Activated CD8-positive, alpha-beta memory T cell treated with anti-CD3 and anti-CD28 coated beads, Interleukin-2, amount 50 U/mL, for 1 hour (primary cell): Measurements from ENCODE around the gene KLHL2.
"Not testable (repeated sequence)": the region's sequence is repeated elsewhere in the genome, so short reads cannot be mapped to it uniquely, and the experiment has no call there.

ENCODE experiments used
- DNase-seq: peaks from one replicate; pipeline ENCODE4 v3.0.0-alpha.2; 2020; ENCODE audit errors: extremely low read depth

Gene KLHL2

DNA sequence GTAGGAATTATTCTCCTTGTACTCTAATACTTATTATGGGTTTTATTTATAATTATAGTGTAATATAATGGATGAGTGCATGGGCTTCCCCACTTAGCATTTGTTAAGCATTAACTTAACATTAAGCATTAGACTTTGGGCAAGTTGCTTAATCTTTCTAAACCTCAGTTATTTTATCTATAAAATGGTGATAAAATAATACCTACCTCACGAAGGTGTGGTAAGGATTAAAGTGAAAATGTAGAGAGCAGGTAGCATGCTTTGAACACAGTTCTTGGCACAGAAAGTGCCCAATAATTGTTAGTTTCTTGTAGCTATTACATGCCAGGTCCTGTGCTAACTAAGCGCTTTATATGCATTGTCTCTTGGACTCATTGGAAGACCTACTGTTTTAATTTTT is 122.7 kb downstream of the KLHL2 start:
- DNase-seq: no peak

GRCh38 chr4:165330666-165331065 is 123.3 kb downstream of the KLHL2 start:
- no peak for DNase-seq

- no peak for DNase-seq
These were observed 124.0 kb downstream of the KLHL2 start for GRCh38 chr4:165331359-165331758.

DNA sequence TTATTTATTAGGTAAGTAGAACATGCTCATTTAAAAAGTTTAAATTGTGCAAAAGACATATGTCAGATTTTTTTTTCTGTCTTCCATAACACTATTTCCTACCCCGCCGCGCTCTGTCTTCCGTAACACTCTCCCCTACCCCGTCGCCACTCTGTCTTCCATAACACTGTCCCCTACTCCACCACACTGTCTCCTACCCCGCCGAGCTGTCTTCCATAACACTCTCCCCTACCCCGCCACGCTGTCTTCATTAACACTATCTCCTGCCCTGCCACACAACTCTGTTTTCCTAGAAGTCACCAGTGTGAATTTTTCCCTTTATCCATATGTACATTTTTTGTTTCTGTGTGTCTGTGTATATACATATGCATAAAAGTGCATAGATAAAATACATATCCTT is 124.5 kb downstream of the KLHL2 start:
- no peak for DNase-seq

GRCh38 chr4:165332502-165332901 is 125.1 kb downstream of the KLHL2 start:
- DNase-seq: no peak

DNA sequence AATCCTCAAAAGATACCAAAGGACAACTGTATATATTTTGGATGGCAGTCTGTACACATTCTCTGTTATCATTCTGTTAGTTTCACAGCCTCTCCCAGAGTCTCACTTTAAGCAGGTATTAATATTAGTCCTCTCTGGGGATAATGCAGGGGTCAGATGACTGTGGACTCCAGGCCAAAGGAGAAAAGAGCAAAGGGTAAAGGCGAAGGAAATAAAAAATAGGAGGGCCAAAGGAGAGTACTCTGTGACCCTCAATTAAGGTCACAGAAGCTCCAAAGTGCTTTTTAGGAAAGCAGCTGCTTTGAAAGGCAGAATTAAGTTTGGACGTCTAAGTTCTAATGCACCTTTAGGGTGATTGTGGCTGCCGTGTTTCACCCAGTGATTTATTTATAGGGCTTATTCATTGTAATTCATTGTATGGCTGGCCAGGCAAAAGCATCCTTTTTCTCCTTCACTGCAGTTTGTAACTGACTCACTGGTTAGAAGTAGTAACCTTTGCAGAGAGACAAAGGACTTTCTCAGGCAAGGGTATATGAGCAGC is 127.9 kb downstream of the KLHL2 start:
- DNase-seq: no peak

GRCh38 chr4:165336743-165337142 is 129.4 kb downstream of the KLHL2 start:
- no peak for DNase-seq

DNA sequence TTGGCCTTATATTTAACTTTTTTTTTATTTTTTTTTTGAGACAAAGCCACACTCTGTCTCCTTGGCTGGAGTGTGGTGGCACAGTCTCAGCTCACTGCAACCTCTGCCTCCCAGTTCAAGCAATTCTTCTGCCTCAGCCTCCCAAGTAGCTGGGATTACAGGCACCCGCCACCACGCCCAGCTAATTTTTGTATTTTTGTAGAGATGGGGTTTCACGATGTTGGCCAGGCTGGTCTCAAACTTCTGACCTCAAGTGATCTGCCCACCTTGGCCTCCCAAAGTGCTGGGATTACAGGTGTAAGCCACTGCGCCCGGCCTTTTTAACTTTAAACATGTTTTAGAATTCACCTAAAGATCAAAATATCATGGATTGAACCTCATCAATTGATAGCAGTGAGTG is 135.0 kb downstream of the KLHL2 start:
- DNase-seq: not testable (repeated sequence)

DNA sequence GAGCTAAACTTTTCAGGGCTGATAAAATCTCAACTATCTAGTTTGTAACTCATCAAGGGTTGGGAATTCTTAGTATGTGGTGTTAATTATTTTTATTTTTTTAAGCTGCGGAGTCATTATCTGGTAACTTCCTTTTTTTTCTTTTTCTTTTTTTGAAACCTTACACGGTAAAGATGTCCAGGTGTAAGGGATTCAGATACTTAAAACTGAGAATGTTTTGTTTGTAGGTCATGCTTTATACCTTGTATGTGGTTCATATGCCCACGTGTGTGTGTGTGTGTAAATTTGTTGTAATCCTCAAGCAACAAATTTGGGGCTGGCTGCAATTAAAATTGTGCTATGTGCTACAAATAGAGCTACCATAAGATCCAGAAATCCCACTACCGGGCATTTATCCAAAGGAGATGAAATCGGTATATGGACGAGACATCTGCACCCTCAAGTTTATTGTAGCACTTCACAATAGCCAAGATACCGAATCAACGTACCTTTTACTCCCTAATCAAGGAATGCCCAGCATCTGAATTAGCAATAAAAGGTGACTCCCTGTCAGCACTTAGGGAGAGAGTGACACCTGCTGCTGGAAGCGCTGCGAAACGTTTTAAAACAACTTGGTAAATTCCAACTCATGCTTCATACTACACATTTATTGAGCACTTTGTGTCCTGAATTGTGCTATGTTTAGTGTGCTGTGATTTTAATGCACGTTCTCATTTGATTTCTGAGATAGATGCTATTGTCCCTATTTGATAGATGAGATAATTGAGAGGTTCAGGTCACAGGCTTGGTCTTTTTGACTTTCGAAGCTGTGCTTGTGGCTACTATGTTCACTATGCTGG is 136.2 kb downstream of the KLHL2 start:
- DNase-seq: no peak

DNA sequence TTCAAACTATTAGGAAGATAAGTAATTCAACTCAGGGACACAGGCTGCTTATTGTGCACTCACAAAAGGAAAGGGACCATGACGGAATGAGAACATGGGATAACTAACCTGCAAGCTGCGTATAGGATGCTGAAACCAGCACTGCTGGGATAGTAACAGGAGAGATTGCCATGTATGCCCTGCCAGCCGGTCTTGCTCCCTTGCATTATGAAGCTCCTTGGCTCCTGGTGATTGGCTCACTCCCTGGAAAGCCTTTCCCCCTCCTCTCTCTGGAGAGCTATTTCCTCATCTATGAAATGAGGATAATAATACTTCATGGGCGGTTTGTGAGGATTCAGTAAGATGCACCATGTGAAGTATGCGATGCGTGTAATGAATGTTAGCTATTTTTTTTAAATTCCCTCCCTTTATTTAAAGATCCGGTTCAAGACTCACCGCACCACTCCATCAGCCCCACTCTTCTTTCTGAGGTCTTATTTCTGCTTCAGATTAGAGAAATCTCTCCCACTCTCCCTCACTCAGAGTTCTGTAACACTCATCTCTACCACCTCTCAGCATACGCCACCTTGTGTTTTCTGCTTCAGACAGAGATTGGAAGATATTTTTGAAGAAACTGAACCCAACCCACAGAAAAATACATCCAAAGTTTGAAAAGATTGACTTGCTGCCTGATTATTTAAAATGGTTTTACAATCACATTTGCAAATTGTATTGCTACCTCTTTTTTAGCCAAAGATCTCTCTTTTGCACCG is 138.5 kb downstream of the KLHL2 start:
- DNase-seq: no peak

GRCh38 chr4:165347647-165348569 is 140.5 kb downstream of the KLHL2 start:
- no peak for DNase-seq

DNA sequence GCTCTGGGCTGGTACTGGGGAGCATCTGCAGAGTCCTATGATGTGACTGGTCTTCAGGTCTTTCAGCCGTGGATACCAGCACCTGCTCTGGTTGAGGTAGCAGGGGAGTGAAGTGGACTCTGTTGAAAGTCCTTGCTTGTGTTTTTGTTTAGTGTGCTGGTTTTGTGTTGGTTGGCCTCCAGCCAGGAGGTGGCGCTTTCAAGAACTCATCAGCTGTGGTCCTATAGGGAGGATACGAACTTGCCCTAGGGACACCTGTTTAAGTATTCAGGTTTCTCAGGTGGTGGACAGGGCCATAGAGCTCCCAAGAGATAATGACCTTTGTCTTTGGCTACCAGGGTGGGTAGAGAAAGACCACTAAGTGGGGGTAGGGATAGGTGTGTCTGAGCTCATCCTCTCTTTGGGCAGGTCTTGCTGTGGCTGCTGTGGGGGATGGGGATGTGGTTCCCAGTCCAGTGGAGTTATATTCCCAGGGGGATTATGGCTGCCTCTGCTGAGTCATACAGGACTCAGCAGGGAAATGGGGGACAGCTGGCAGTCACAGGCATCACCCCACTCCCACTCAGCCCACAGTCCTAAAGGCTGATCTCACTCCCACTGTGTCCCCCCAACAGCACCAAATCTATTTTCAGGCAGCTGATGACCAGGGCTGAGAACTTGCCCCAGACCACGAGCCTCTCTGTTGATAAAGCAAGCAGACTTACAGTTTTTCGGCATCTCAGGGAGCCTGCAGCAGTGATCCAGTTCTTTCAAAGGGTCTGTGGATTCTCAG is 144.2 kb downstream of the KLHL2 start:
- no peak for DNase-seq

- no peak for DNase-seq
These were observed 148.5 kb downstream of the KLHL2 start for GRCh38 chr4:165355900-165356300.

DNA sequence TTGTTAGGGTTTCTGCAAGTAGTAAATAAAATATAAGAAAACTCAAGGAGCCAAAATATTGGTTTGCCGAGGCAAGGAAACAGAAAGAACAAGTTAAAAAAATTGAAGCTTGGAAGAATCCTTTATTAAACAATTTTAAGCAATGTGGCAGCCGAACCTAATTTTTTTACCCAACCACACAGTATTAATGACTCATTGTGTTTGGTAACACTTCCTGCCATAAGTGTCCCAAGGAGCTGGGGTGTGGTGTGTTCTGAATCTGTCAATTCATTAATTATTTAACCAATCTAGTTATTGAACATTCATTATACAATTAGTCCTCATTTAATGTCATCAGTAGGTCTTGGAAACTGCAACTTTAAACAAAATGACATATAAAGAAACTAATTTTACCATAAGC is 152.1 kb downstream of the KLHL2 start:
- no peak for DNase-seq

- no peak for DNase-seq
These were observed 152.8 kb downstream of the KLHL2 start for GRCh38 chr4:165360041-165360695.

- no peak for DNase-seq
These were observed 153.8 kb downstream of the KLHL2 start for GRCh38 chr4:165360985-165361670.

- DNase-seq: no peak
These were observed 154.4 kb downstream of the KLHL2 start for GRCh38 chr4:165361810-165362209.

DNA sequence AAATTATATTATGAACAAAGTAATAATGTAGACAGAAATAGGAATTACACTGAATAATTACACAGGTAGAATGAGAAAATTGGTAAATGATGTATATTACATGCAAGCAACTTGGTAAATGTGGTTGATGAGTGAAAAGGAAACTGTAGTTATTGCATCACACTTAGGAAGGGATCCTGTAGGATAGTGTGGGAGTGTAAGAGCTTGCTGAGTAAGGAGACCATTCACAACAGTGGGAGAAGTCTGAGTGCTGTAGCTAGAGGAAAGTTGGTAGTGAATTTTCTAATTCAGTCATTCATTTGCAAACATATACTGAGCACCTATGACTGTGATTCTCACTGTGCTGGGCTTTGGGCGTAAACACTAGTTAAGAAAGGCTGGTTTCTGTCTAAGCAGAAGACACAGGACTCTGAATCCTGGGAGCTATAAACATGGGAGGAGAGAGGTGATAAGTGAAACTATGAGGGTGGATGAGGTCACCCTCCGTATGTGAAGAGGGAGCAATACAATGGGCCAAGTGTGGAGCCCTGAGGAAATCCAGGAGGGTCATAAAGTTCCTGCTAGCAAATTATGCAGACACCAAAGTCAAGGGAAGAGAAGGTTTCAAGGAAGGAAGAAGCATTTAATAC is 157.2 kb downstream of the KLHL2 start:
- no peak for DNase-seq

DNA sequence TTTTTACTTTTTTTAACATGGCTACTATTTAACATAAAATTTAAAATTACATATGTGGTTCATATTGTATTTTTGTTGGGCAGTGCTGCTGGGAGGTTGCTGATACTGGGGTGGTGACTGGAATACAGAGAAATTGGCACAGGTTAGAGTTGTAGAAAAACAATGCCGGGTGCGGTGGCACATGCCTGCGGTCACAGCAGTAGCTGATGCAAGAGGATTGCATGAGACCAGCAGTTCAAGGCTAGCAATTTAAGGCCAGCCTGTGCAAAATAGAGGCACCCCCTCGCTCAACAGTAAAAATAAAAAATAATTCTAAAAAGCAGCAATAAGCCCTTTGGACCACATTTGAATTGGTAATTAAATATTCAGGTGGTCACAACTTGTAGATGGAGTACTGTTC is 159.7 kb downstream of the KLHL2 start:
- DNase-seq: no peak
